ENCODE data around the gene IL11.

The IL11 gene

GRCh38 chr19:55390461-55390880, 20.2 kb upstream of the IL11 start:
- no peak for DNase-seq

GRCh38 chr19:55389386-55390317, 19.4 kb upstream of the IL11 start:
- DNase-seq: no peak

DNA sequence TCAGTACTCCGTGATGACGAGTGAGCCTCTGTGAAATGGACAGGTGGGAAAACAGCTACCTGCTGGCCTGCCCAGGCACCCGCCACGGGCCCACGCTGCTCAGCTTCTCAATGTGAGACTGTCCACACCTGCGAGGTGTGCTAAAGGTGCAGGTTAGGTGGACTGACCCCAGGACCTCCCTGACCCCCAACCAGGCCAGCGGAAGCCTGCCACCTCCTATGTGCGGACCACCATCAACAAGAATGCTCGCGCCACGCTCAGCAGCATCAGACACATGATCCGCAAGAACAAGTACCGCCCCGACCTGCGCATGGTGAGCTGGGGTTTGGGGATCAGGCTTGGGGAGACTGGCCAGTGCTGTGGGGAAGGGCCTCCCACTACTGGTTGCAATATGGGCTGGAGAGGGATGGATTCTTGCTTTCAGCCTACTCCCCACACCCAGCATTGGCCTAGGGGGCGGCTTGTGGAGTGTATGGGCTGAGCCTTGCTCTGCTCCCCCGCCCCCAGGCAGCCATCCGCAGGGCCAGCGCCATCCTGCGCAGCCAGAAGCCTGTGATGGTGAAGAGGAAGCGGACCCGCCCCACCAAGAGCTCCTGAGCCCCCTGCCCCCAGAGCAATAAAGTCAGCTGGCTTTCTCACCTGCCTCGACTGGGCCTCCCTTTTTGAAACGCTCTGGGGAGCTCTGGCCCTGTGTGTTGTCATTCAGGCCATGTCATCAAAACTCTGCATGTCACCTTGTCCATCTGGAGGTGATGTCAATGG, 17.7 kb upstream of the IL11 start:
- no peak for DNase-seq

GRCh38 chr19:55386493-55386971, 16.3 kb upstream of the IL11 start:
- no peak for DNase-seq

DNA sequence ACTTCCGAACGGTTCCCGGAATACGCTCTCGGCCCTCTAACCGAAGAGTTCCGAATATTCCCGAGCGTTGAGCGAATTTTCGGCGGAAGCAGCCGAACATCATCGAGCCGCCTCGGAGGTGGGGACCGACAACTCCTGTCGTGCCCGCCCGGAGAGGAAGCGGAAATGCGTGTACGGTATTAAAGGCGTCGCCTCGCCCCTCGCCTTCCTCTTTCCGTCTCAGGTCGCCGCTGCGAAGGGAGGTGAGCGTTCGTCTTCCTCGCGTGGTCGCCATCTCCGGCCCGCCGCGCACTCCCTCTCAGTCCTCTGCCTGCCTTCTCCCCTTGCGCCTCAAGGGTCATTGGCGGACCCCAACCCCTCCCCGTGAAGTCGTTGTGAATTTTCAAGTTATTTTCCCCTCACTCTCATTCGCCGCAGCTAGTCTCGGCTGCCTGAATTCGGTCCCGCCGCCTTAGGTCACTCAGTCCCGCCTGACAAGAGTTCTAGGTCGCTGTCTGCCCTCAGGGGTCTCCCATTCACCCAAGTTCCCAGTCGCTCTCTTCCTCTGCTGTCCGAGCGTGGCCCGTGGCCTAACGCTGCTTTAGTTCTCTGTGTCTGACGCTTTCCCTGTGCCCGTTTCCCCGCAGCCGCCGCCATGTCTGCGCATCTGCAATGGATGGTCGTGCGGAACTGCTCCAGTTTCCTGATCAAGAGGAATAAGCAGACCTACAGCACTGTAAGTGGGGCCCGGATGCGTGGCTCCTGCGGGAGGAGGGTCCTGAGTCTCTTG, 15.6 kb upstream of the IL11 start, which contains the start of gene RPL28:
TSS of gene RPL28 (plus strand) at position 209 of the 769 bp plus-strand sequence. CDS start at position 635, 426 bp downstream.
- DNase-seq: peak; percentile 80

GRCh38 chr19:55384920-55385723, 14.9 kb upstream of the IL11 start:
- DNase-seq: peak; percentile 70

DNA sequence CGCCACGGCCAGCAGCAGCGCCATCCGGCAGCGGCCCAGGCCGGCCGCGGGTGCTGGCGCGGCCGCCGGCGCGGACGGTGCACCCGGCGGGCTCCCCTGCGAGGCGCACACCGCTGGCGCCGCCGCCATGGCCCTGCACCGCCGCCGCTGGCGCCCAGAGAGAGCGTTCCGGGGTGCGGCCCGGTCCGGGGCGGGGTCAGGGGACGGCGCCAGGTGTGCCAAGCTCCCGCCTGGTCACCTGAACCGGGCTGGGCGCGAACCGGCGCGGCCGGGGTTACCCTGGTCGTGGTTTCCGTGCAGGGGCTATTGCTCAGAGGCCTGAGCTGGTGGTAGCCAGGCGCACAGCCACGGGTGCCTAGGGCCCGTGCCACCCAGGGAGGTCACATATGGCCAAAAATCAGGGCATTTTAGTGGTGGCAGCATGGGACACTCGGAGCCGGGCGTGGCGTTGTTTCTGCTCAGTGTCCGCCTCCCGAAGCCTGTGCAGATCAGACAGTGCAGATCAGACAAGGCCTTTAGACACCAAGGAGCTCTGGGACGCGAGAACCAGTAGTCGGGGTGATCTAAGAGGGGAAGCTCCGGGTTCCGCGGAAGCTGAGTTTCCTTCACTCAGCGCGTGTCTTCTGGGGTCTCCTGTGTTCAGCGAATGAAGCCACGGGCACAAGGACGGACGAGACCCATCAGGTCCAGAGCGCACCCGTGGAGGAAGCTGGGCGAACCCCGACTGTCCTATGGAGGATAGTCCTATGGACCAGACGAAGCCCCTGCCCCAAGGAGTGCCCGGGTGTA, 14.1 kb upstream of the IL11 start, which contains the start of gene TMEM238:
TSS of gene TMEM238 (minus strand) at position 162 of the 789 bp plus-strand sequence. CDS start at position 129, 33 bp downstream.
- no peak for DNase-seq

GRCh38 chr19:55383279-55384130, 13.2 kb upstream of the IL11 start:
- peak; percentile 86 for DNase-seq

- no peak for DNase-seq
These were observed 12.3 kb upstream of the IL11 start for GRCh38 chr19:55382522-55383054.

GRCh38 chr19:55382013-55382412, 11.8 kb upstream of the IL11 start:
- DNase-seq: no peak

GRCh38 chr19:55379174-55379573, 8.9 kb upstream of the IL11 start:
- DNase-seq: no peak

DNA sequence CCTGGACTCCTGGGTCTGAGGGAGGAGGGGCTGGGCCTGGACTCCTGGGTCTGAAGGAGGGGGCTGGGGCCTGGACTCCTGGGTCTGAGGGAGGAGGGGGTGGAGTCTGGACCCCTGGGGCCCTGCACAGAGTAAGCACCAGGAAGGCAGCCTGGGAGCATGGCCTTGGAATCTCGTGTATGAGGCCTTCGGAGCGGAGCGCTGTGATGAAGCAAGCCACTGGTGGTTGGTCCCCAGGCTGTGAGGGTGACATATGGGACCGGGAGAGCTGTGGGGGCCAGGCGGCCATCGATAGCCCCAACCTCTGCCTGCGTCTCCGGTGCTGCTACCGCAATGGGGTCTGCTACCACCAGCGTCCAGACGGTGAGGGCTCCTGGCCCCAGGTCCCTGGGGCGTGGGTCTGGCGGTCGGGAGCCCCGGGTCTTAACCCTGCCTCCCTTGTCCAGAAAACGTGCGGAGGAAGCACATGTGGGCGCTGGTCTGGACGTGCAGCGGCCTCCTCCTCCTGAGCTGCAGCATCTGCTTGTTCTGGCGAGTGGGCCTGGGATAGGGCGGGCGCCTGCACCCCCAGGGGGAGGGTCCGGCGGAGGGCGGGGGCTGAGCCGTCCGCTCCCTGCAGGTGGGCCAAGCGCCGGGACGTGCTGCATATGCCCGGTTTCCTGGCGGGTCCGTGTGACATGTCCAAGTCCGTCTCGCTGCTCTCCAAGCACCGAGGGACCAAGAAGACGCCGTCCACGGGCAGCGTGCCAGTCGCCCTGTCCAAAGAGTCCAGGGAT, 7.3 kb upstream of the IL11 start:
- no peak for DNase-seq

DNA sequence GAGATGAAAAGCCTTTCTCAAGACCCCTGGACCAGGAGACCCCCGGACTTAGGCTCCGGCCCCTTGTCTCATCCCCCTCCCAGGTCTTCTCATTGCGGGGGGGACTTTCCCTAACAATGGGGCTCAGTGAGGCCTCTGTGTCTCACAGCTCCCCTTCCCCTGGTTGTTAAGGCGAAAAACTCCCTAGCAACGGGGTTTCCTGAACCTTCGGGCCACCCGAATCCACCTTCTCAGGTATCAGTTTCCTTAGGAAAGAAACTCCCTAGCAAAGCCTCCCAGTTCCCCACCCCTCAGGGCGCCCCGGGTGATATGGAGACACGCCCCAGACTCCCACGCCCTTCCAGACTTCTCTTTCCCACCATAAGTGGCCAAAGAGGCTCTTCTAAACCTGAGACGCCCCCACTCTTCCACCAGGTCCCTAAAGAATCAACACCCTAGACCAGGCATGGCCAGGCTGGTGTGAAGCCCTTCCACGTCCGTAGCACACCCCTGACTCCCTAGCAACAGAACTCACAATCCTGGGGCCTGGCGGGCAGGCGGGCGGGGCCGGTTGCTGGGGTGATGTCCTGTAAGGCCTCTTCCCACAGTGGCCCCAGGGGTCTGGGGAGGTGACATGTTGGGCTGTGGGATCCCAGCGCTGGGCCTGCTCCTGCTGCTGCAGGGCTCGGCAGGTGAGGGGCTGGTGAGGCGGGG, 6.1 kb upstream of the IL11 start, which contains the start of gene TMEM190:
TSS of gene TMEM190 (plus strand) at position 586 of the 693 bp plus-strand sequence. CDS start at position 614, 28 bp downstream.
- DNase-seq: no peak

- no peak for DNase-seq
These were observed 3.9 kb upstream of the IL11 start for GRCh38 chr19:55373993-55374757.

GRCh38 chr19:55373306-55373992, 3.2 kb upstream of the IL11 start:
- DNase-seq: no peak

DNA sequence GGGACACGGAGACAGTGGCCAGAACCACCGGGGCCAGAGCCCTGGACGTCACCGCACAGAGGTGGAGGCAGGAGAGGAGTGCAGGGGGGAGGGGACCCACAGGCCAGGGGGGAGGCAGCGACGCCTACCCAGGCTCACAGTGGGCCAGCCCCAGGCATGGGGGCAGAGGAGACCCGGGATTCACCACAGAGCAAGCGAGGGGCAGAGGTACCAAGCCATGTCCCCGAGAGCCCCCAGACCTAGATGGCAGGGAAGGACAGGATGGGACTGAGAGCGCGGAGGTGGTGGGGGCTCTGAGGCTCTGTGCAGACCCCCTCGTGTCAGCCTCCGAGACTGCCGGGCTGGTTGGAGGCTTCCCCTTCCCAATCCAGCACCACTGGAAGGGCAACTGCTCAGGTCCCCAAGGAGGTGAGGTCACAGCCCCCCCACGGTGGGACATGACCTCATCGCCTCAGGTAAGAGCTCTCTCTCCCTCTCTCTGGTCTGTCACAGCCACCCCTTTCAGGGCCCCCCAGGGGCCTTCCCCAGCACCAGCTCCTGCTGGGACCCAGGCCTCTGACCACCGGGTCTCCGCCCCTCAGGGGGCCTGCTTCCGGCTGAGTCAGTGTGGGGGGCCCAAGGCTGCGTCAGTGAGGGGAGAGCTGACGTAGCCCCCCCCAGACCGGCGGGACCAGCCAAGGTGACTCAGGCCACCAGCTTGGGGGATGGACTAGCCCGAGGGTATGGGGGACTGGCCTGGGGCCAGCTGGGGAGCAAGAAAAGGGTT, 2.2 kb upstream of the IL11 start:
- DNase-seq: no peak
